K562 (cell line): ENCODE results near the gene STON2. TPM values are rescaled to one million over a fixed set of nuclear protein-coding genes. Genes with fewer than 3 reads are reported as not detected.

Experiments used
- CBFA2T3 ChIP-seq: fragments of 450-650 bp; IDR thresholded peaks from 2 replicates; pipeline ENCODE4 v1.6.1; 2017
- CREM ChIP-seq: IDR thresholded peaks from 2 replicates; pipeline ENCODE4 v1.6.1; 2014; ENCODE audit warnings: antibody characterized with exemption, low read depth
- FOXP1 ChIP-seq: sonication (generic); formaldehyde crosslinking; IDR thresholded peaks from 2 replicates; pipeline ENCODE4 v1.8.0; 2022; ENCODE audit warnings: mild to moderate bottlenecking, missing genetic modification reagents
- GABPA ChIP-seq: fragments of 200-800 bp; sonication (Bioruptor generic); conservative IDR thresholded peaks from 2 replicates; pipeline ENCODE4 v1.6.1; 2016; ENCODE audit warnings: low read depth, missing genetic modification characterization, missing compliant biosample characterization
- GATAD2B ChIP-seq: fragments of 450-650 bp; IDR thresholded peaks from 2 replicates; pipeline ENCODE4 v1.6.1; 2017; ENCODE audit warnings: mild to moderate bottlenecking, borderline replicate concordance
- ILK ChIP-seq: fragments of 450-650 bp; IDR thresholded peaks from 2 replicates; pipeline ENCODE4 v1.6.1; 2016; ENCODE audit warnings: missing genetic modification characterization, low read depth, mild to moderate bottlenecking, missing compliant biosample characterization, moderate library complexity, borderline replicate concordance
- NEUROD1 ChIP-seq: fragments of 150-350 bp; IDR thresholded peaks from 2 replicates; pipeline ENCODE4 v1.6.1; 2014; ENCODE audit warnings: borderline replicate concordance, low read length, low read depth; ENCODE audit not compliant: partially characterized antibody
- SIRT6 ChIP-seq: IDR thresholded peaks from one replicate; pipeline ENCODE4 v1.6.1; 2012; ENCODE audit warnings: low read depth, mild to moderate bottlenecking, control low read depth, inconsistent platforms, low read length, moderate library complexity
- SP1 ChIP-seq: sonication (generic); formaldehyde crosslinking; IDR thresholded peaks from 2 replicates; pipeline ENCODE4 v1.8.1; 2022; ENCODE audit warnings: mild to moderate bottlenecking, missing genetic modification reagents
- TGIF2 ChIP-seq: sonication (generic); formaldehyde crosslinking; IDR thresholded peaks from 2 replicates; pipeline ENCODE4 v1.8.1; 2022; ENCODE audit warnings: mild to moderate bottlenecking, missing genetic modification reagents, moderate library complexity
- ZNF140 ChIP-seq: fragments of 250-450 bp; sonication (Bioruptor Pico); IDR thresholded peaks from 2 replicates; pipeline ENCODE4 v1.8.0; 2021; ENCODE audit warnings: moderate library complexity, mild to moderate bottlenecking, inconsistent platforms
- ZNF407 ChIP-seq: fragments of 450-650 bp; IDR thresholded peaks from 2 replicates; pipeline ENCODE4 v1.6.1; 2016; ENCODE audit warnings: low read depth
- ZNF449 ChIP-seq: fragments of 250-450 bp; sonication (Bioruptor Pico); IDR thresholded peaks from 2 replicates; pipeline ENCODE4 v1.8.0; 2022; ENCODE audit warnings: moderate library complexity, mild to moderate bottlenecking, inconsistent platforms
- polyA plus RNA-seq, 8 experiments: library from polyadenylated mRNA; depleted of rRNA in 4 of 8; stranded (reverse) in 5 of 8; unstranded in 3 of 8; fragments of >200 nt; fragmentation: Nextera tagmentation in 2 of 8; fragmentation: Illumina TruSeq in 1 of 8; extraction: Ambion mirVana in 2 of 8; extraction: Trizol in 1 of 8; gene quantifications; 2 replicates each; pipeline versions ENCODE4 v1.2.1 to v1.2.3, GENCODE V29; 2011 to 2014; ENCODE audit warnings: inconsistent platforms in 1 of 8, missing spikeins in 1 of 8
- total RNA-seq, 7 experiments: library from RNA; depleted of rRNA in 6 of 7; stranded (reverse); fragments of >200 nt in 6 of 7; fragmentation: Illumina TruSeq in 2 of 7; extraction: Trizol in 2 of 7; gene quantifications; 2 replicates each; pipeline versions ENCODE4 v1.2.1 to v1.2.3, GENCODE V29; 2011 to 2021; ENCODE audit warnings: low replicate concordance in 1 of 7
- TF ChIP-seq, protein P1 (sequence below): sonication (generic); formaldehyde crosslinking; IDR thresholded peaks from 2 replicates; pipeline ENCODE4 v1.8.0; 2022; ENCODE audit warnings: missing genetic modification reagents, mild to moderate bottlenecking, borderline replicate concordance
- TF ChIP-seq, protein P2 (sequence below): IDR thresholded peaks from 2 replicates; pipeline ENCODE4 v1.6.1; 2012; ENCODE audit warnings: low read depth, low read length, improper control_type of control experiment, borderline replicate concordance

Gene STON2
- total and polyA plus RNA-seq, 9 of the 15 experiments (the other 6 are each of a cell fraction or from before 2014, with no cell fraction given), result 7.8 to 99.3 (median 53.5) TPM

DNA sequence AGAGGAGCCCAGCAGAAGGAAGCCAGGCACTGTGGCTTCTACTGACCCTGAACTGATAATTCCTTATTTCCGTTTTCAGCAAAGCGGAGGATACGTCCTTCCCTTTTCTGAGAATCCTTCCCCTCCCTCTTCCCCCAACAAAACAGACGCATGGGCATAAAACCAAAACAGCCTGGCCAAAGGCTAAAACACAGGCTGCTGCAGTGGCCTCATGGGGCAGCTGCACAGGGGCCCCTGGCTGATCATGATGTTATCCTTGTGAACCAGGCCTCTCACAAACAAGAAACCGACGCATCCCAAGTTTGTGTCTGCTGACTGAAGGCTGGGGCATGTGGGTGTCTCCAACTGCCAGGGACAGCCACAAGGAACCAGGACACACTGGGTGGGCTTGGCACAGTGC is 23.4 kb upstream of the STON2 start (continued):
- TF ChIP-seq GATAD2B (no peak), ZNF140 (CRISPR knock-in tag) (no peak), NEUROD1 (no peak), TGIF2 (CRISPR knock-in tag) (no peak), CREM (peak; percentile 37; the same call in 1 of the 2 replicates), ILK (tag) (no peak), CBFA2T3 (peak; percentile 87), ZNF449 (CRISPR knock-in tag) (no peak), ZNF407 (no peak), SP1 (no peak), GABPA (tag) (peak; percentile 55), FOXP1 (CRISPR knock-in tag) (no peak), SIRT6 (no peak)
- TF ChIP-seq, protein P1, sequence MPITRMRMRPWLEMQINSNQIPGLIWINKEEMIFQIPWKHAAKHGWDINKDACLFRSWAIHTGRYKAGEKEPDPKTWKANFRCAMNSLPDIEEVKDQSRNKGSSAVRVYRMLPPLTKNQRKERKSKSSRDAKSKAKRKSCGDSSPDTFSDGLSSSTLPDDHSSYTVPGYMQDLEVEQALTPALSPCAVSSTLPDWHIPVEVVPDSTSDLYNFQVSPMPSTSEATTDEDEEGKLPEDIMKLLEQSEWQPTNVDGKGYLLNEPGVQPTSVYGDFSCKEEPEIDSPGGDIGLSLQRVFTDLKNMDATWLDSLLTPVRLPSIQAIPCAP (CRISPR knock-in tag), result no peak
- TF ChIP-seq, protein P2, sequence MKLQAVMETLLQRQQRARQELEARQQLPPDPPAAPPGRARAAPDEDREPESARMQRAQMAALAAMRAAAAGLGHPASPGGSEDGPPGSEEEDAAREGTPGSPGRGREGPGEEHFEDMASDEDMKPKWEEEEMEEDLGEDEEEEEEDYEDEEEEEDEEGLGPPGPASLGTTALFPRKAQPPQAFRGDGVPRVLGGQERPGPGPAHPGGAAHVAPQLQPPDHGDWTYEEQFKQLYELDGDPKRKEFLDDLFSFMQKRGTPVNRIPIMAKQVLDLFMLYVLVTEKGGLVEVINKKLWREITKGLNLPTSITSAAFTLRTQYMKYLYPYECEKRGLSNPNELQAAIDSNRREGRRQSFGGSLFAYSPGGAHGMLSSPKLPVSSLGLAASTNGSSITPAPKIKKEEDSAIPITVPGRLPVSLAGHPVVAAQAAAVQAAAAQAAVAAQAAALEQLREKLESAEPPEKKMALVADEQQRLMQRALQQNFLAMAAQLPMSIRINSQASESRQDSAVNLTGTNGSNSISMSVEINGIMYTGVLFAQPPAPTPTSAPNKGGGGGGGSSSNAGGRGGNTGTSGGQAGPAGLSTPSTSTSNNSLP, result 0 out of 2 replicates have a peak, but pooled peaks have one; percentile 17
